NCI-H128 (cell line): ENCODE measurements around the gene OR10H3.
"Not testable (repeated sequence)": the region's sequence is repeated elsewhere in the genome, so short reads cannot be mapped to it uniquely, and the experiment has no call there.

Experiments used
- DNase-seq: peaks from one replicate; lab custom pipeline; 2025; ENCODE audit not compliant: unreplicated experiment; lab: John Stamatoyannopoulos, UW

Gene OR10H3

GRCh38 chr19:15737722-15738121, at the start of gene OR10H3:
TSS of gene OR10H3 (plus strand) at chr19:15737985. CDS start at chr19:15741393, 3,408 bp downstream.
- no peak for DNase-seq

GRCh38 chr19:15696654-15697194, 41.1 kb upstream of the OR10H3 start:
- DNase-seq, result no peak

GRCh38 chr19:15701757-15702533, 35.8 kb upstream of the OR10H3 start:
- DNase-seq, result no peak

GRCh38 chr19:15702534-15702930, 35.3 kb upstream of the OR10H3 start:
- no peak for DNase-seq

- no peak for DNase-seq
Observed at GRCh38 chr19:15714638-15715037, 23.1 kb upstream of the OR10H3 start.

- DNase-seq, result no peak
Observed at GRCh38 chr19:15715642-15716041, 22.1 kb upstream of the OR10H3 start.

GRCh38 chr19:15717809-15718208, 20.0 kb upstream of the OR10H3 start:
- DNase-seq, result no peak

GRCh38 chr19:15721268-15721667, 16.5 kb upstream of the OR10H3 start:
- DNase-seq, result no peak

GRCh38 chr19:15722956-15723355, 14.8 kb upstream of the OR10H3 start:
- no peak for DNase-seq

GRCh38 chr19:15727724-15728123, 10.1 kb upstream of the OR10H3 start, which contains the start of gene OR10H2:
TSS of gene OR10H2 (plus strand) at chr19:15728024. CDS start at chr19:15728044, 20 bp downstream.
- no peak for DNase-seq

- DNase-seq, result no peak
Observed at GRCh38 chr19:15730538-15730937, 7.2 kb upstream of the OR10H3 start.

GRCh38 chr19:15732388-15732787, 5.4 kb upstream of the OR10H3 start:
- no peak for DNase-seq

GRCh38 chr19:15733895-15734294, 3.9 kb upstream of the OR10H3 start:
- DNase-seq, result no peak

- DNase-seq, result no peak
Observed at GRCh38 chr19:15740785-15741184, 3.0 kb downstream of the OR10H3 start.

- DNase-seq, result no peak
Observed at GRCh38 chr19:15748239-15748638, 10.5 kb downstream of the OR10H3 start.

GRCh38 chr19:15758379-15758778, 20.6 kb downstream of the OR10H3 start:
- DNase-seq, result no peak

GRCh38 chr19:15759962-15760565, 22.3 kb downstream of the OR10H3 start:
- DNase-seq, result no peak

- no peak for DNase-seq
Observed at GRCh38 chr19:15769586-15769985, 31.8 kb downstream of the OR10H3 start.

- DNase-seq, result not testable (repeated sequence)
Observed at GRCh38 chr19:15774159-15774558, 36.4 kb downstream of the OR10H3 start.

GRCh38 chr19:15775249-15775648, 37.5 kb downstream of the OR10H3 start:
- no peak for DNase-seq

GRCh38 chr19:15776264-15776663, 38.5 kb downstream of the OR10H3 start:
- DNase-seq, result no peak
